Stomach (tissue), 4 donors: ENCODE data around the gene SFI1.

Source experiments
- CTCF ChIP-seq, 7 experiments: fragments of 450-650 bp in 4 of 7; fragments of 200-600 bp in 3 of 7; sonication (generic) in 3 of 7; IDR thresholded peaks; one replicate each; pipeline ENCODE4 v1.5.1; 2016 to 2019; ENCODE audit warnings: antibody characterized with exemption in 7 of 7, control low read depth in 2 of 7, mild to moderate bottlenecking in 1 of 7
- POLR2AphosphoS5 ChIP-seq, 3 donors: sonication (generic); formaldehyde crosslinking; IDR thresholded peaks; one replicate each; pipeline ENCODE4 v1.6.1; 2016; ENCODE audit warnings: antibody characterized with exemption in 3 of 3

GRCh38 chr22:31612891-31613285 lies 116.6 kb downstream of the SFI1 start:
- TF ChIP-seq CTCF (IDR thresholded peaks at IDR 0.05) (no peak), POLR2AphosphoS5 (IDR thresholded peaks at IDR 0.05) (no peak)
